IMR-90 (cell line): ENCODE results near the gene DIAPH2. TPM values are rescaled to one million over a fixed set of nuclear protein-coding genes. Genes with fewer than 3 reads are reported as not detected.
"Not testable (repeated sequence)": the region's sequence is repeated elsewhere in the genome, so short reads cannot be mapped to it uniquely, and the experiment has no call there.

Source experiments
- ATAC-seq: fragments of 200-7000 bp; cut with Tn5 transposase; 2 replicates; pipeline ENCODE4 v1.9.1; 2020; ENCODE audit warnings: low read depth, mild to moderate bottlenecking, moderate library complexity
- BruUV-seq: library from RNA; stranded (reverse); fragments of 400-500 nt; replicated peaks from 2 replicates; lab custom pipeline; 2021; lab: Mats Ljungman, UMichigan
- CTCF ChIA-PET: fragments of 300-600 bp; formaldehyde crosslinking; extraction: SDS; loops from one replicate; lab custom pipeline; 2021; ENCODE audit warnings: antibody characterized with exemption; lab: Yijun Ruan, JAX
- POLR2A ChIA-PET: fragments of 300-600 bp; sonication (Branson Sonifier 250); formaldehyde crosslinking; loops from one replicate; lab custom pipeline; 2022; ENCODE audit warnings: antibody characterized with exemption; ENCODE audit not compliant: unreplicated experiment; lab: Charles Lee
- DNase-seq: peaks from one replicate; pipeline ENCODE4 v3.0.0; 2013
- H2AFZ ChIP-seq: replicated peaks from 2 replicates; pipeline ENCODE3; 2013; ENCODE audit warnings: low read length, mild to moderate bottlenecking; ENCODE audit not compliant: poor library complexity
- H2AK5ac ChIP-seq: 2 replicates; pipeline ENCODE4 v1.6.1; 2013; ENCODE audit warnings: low read depth, low read length, inconsistent platforms
- H2AK9ac ChIP-seq: replicated peaks from 2 replicates; pipeline ENCODE3; 2013; ENCODE audit warnings: mild to moderate bottlenecking, low read depth, low read length, moderate library complexity; ENCODE audit not compliant: poor library complexity
- H2BK120ac ChIP-seq: 2 replicates; pipeline ENCODE4 v1.6.1; 2013; ENCODE audit warnings: low read depth, low read length, inconsistent platforms
- H2BK15ac ChIP-seq: 3 replicates; pipeline ENCODE4 v1.6.1; 2013; ENCODE audit warnings: low read depth, low read length, inconsistent platforms
- H2BK20ac ChIP-seq: 2 replicates; pipeline ENCODE4 v1.6.1; 2013; ENCODE audit warnings: low read depth, mild to moderate bottlenecking, inconsistent platforms, low read length, moderate library complexity
- H2BK5ac ChIP-seq: 2 replicates; pipeline ENCODE4 v1.6.1; 2013; ENCODE audit warnings: mild to moderate bottlenecking, low read depth, low read length, inconsistent platforms; ENCODE audit not compliant: poor library complexity, severe bottlenecking
- H3K14ac ChIP-seq: replicated peaks from 2 replicates; pipeline ENCODE4 v1.6.1; 2013; ENCODE audit warnings: low read depth, low read length, inconsistent platforms
- H3K18ac ChIP-seq: 2 replicates; pipeline ENCODE4 v1.6.1; 2013; ENCODE audit warnings: low read depth, low read length, control low read depth
- H3K23ac ChIP-seq: 2 replicates; pipeline ENCODE4 v1.6.1; 2013; ENCODE audit warnings: low read depth, low read length, inconsistent platforms
- H3K27ac ChIP-seq: 2 replicates; pipeline ENCODE4 v1.5.1; 2013; ENCODE audit warnings: mild to moderate bottlenecking, control low read depth, low read length; ENCODE audit not compliant: insufficient read depth
- H3K27me3 ChIP-seq: 2 replicates; pipeline ENCODE4 v1.6.1; 2013; ENCODE audit warnings: low read length; ENCODE audit not compliant: control insufficient read depth, insufficient read depth
- H3K36me3 ChIP-seq: 2 replicates; pipeline ENCODE4 v1.6.1; 2013; ENCODE audit warnings: low read length, mixed read lengths; ENCODE audit not compliant: control insufficient read depth, insufficient read depth
- H3K4ac ChIP-seq: 2 replicates; pipeline ENCODE4 v1.6.1; 2013; ENCODE audit warnings: low read depth, low read length, inconsistent platforms
- H3K4me1 ChIP-seq: 2 replicates; pipeline ENCODE4 v1.6.1; 2013; ENCODE audit warnings: low read length, mixed read lengths; ENCODE audit not compliant: control insufficient read depth, insufficient read depth
- H3K4me2 ChIP-seq: 2 replicates; pipeline ENCODE4 v1.6.1; 2013; ENCODE audit warnings: low read depth, mild to moderate bottlenecking, control low read depth, low read length, moderate library complexity
- H3K4me3 ChIP-seq: 2 replicates; pipeline ENCODE4 v1.5.1; 2013; ENCODE audit warnings: low read depth, mild to moderate bottlenecking, control low read depth, low read length, moderate library complexity; ENCODE audit not compliant: insufficient read depth
- H3K56ac ChIP-seq: 2 replicates; pipeline ENCODE4 v1.6.1; 2013; ENCODE audit warnings: low read length, inconsistent platforms; ENCODE audit not compliant: insufficient read depth; ENCODE audit errors: extremely low read depth
- H3K79me1 ChIP-seq, 2 experiments: 2 replicates each; pipeline ENCODE4 v1.6.1; 2013; ENCODE audit warnings: low read length in 2 of 2, inconsistent platforms in 1 of 2, low read depth in 1 of 2
- H3K9ac ChIP-seq: 2 replicates; pipeline ENCODE4 v1.6.1; 2013; ENCODE audit warnings: low read depth, low read length, control low read depth
- H3K9me1 ChIP-seq: 2 replicates; pipeline ENCODE4 v1.6.1; 2013; ENCODE audit warnings: low read length, inconsistent platforms; ENCODE audit not compliant: insufficient read depth
- H3K9me3 ChIP-seq: 2 replicates; pipeline ENCODE4 v1.6.1; 2013; ENCODE audit warnings: low read length; ENCODE audit not compliant: control insufficient read depth, insufficient read depth
- H4K20me1 ChIP-seq: 2 replicates; pipeline ENCODE4 v1.6.1; 2013; ENCODE audit warnings: low read length, inconsistent platforms; ENCODE audit not compliant: insufficient read depth
- H4K5ac ChIP-seq: 2 replicates; pipeline ENCODE4 v1.6.1; 2013; ENCODE audit warnings: mild to moderate bottlenecking, low read depth, low read length, control low read depth
- H4K8ac ChIP-seq, 2 experiments: 2 replicates each; pipeline ENCODE4 v1.6.1; 2013; ENCODE audit warnings: low read depth in 2 of 2, low read length in 2 of 2, control low read depth in 1 of 2, inconsistent platforms in 1 of 2
- H4K91ac ChIP-seq: 2 replicates; pipeline ENCODE4 v1.6.1; 2013; ENCODE audit warnings: low read depth, low read length, inconsistent platforms; ENCODE audit not compliant: insufficient read depth
- WGBS, 2 experiments: methylation state at CpG; one replicate each; pipeline versions ENCODE4 v1.1.5 to v1.1.7; 2013; ENCODE audit warnings: missing lambda C conversion rate in 2 of 2; ENCODE audit not compliant: insufficient read length in 1 of 2; ENCODE audit errors: extremely low coverage in 2 of 2; 5-methylcytosine and 5-hydroxymethylcytosine counted together
- dilution Hi-C: fragments of 300-500 bp; cut with HindIII; formaldehyde crosslinking; loops from one replicate; pipeline ENCODE4 v1.14.3; 2018; ENCODE audit warnings: low sequenced_read_pairs; ENCODE audit not compliant: unreplicated experiment
- in situ Hi-C: fragments of 300-500 bp; cut with MboI; formaldehyde crosslinking; loops from 3 replicates; pipeline ENCODE4 v1.14.3; 2019; ENCODE audit warnings: low sequenced_read_pairs, inconsistent platforms, mixed read lengths
- intact Hi-C: fragments of 100-400 bp; cut with micrococcal nuclease; formaldehyde crosslinking; loops from 2 replicates; pipeline ENCODE4 v1.10.0; 2022
- polyA plus RNA-seq, 3 experiments: library from polyadenylated mRNA; depleted of rRNA; stranded (reverse); fragments of >200 nt; gene quantifications; 2 replicates each; pipeline ENCODE4 v1.2.3, GENCODE V29; 2012; ENCODE audit warnings: low replicate concordance in 1 of 3
- total RNA-seq: library from RNA; depleted of rRNA; stranded (reverse); fragments of >200 nt; gene quantifications from 2 replicates; pipeline ENCODE4 v1.2.3, GENCODE V29; 2012

The DIAPH2 gene
- total and polyA plus RNA-seq, 2 of the 4 experiments (the other 2 are of a cell fraction) = 3.6 to 19.9 TPM

DNA sequence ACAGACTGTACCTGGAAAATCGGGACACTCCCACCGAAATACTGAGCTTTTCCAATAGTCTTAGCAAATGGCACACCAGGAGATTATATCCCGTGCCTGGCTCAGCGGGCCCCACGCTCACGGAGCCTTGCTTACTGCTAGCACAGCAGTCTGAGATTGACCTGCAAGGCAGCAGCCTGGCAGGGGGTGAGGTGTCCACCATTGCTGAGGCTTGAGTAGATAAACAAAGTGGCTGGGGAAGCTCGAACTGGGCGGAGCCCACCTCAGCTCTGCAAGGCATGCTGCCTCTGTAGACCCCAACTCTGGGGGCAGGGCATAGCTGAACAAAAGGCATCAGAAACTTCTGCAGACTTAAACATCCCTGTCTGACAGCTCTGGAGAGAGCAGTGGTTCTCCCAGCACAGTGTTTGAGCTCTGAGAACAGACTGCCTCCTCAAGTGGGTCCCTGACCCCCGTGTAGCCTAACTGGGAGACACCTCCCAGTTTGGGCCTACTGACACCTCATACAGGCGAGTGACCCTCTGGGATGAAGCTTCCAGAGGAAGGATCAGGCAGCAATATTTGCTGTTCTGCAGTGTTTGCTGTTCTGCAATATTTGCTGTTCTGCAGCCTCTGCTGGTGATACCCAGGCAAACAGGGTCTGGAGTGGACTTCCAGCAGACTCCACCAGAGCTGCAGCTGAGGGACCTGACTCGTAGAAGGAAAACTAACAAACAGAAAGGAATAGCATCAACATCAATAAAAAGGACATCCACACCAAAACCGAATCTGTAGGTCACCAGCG, 725.2 kb downstream of the DIAPH2 start:
- H4K5ac ChIP-seq, H3K9ac ChIP-seq, H2AK9ac ChIP-seq, H3K18ac ChIP-seq, DNase-seq, H3K4me2 ChIP-seq, H3K4me1 ChIP-seq, H3K9me3 ChIP-seq, BruUV-seq, H3K14ac ChIP-seq, H3K79me1 ChIP-seq, H4K8ac ChIP-seq, H3K27me3 ChIP-seq, H2BK5ac ChIP-seq, H2AFZ ChIP-seq, in situ Hi-C loops, ATAC-seq, H3K56ac ChIP-seq, H3K36me3 ChIP-seq, H3K9me1 ChIP-seq, dilution Hi-C loops, intact Hi-C loops, H2BK15ac ChIP-seq, H2AK5ac ChIP-seq, H4K20me1 ChIP-seq, H2BK20ac ChIP-seq, H3K27ac ChIP-seq, H3K4ac ChIP-seq, H3K23ac ChIP-seq, H4K91ac ChIP-seq, H3K4me3 ChIP-seq, H2BK120ac ChIP-seq, POLR2A ChIA-PET, CTCF ChIA-PET: not testable (repeated sequence)
- WGBS, 2 experiments = 84% methylated on average over 8 of the region's 13 CpGs; no CpG with 5 or more reads in 1 of the 2 experiments
